Stomach smooth muscle (tissue), 2 donors: ENCODE measurements around the gene HAND2.
A peak's percentile ranks its signal among the peaks of the same experiment; 100 is the strongest.

Experiments
- H3K27ac ChIP-seq: one replicate; pipeline ENCODE4 v1.7.0; 2013; ENCODE audit warnings: mild to moderate bottlenecking, low read length, inconsistent platforms
- H3K27me3 ChIP-seq, 2 donors: one replicate each; pipeline ENCODE4 v1.7.0; 2013; ENCODE audit warnings: low read length in 2 of 2; ENCODE audit not compliant: insufficient read depth in 2 of 2, control insufficient read depth in 1 of 2
- H3K36me3 ChIP-seq, 2 donors: one replicate each; pipeline ENCODE4 v1.7.0; 2013; ENCODE audit warnings: low read length in 2 of 2; ENCODE audit not compliant: control insufficient read depth in 2 of 2, insufficient read depth in 2 of 2
- H3K4me1 ChIP-seq: one replicate; pipeline ENCODE4 v1.7.0; 2013; ENCODE audit warnings: low read length; ENCODE audit not compliant: control insufficient read depth, insufficient read depth
- H3K4me3 ChIP-seq, 2 donors: one replicate each; pipeline ENCODE4 v1.7.0; 2013; ENCODE audit warnings: low read length in 2 of 2
- H3K9ac ChIP-seq, 2 donors: one replicate each; pipeline ENCODE4 v1.7.0; 2013; ENCODE audit warnings: low read length in 2 of 2, mild to moderate bottlenecking in 1 of 2
- H3K9me3 ChIP-seq, 2 donors: one replicate each; pipeline ENCODE4 v1.7.0; 2013; ENCODE audit warnings: low read length in 2 of 2; ENCODE audit not compliant: control insufficient read depth in 2 of 2
- donor health status: healthy.
- donor health status: Pancreatic carcinoma.

The HAND2 gene

DNA sequence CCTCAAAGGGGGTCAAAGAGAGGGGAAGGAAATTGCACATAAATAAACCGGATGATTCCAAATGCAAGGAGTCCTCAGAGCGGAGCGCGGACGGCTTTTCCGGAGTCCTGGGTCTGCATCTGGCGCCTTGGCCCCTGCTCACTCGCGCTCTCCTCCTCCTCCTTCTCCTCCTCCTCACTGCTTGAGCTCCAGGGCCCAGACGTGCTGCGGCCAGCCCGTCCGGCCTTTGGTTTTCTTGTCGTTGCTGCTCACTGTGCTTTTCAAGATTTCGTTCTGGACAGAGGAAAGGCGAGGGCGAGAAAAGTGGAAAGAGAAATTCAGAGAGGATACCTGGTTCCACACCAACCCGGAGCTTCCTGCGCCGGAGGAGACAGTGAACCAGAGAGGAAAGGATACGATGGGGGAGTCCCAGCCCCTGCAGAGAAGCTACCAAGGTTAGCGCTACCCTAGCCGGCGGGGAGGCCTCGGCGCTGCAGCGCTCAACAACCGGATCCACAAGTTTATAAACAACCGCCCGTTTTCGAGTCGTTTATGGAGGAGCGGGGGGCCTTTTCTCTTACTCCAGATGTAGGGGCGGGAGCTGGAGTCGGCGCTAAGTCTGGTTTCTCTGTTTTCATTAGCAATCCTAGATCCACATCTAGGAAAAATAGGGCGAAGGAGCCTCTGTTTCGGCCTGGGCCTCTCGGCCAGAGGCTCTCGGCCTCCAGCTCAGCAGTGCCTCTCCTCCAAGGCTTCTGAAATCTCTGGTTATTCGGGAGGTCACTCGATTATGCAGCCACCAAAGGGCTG lies 2.7 kb downstream of the HAND2 start:
- Histone ChIP-seq H3K9me3 (no peaks in the 10 kb centered on the region), H3K27ac (peak overlapping the region; percentile 97), H3K4me1 (peaks cover 17% of the 10 kb centered on the region), H3K4me3 (peak overlapping the region; percentile 99), H3K27me3 (peaks cover 0 to under 1% of the 10 kb centered on the region in 2 donors), H3K9ac (peak overlapping the region; percentile 98 to 99), H3K36me3 (peaks cover 34 to 36% of the 10 kb centered on the region in 2 donors)

DNA sequence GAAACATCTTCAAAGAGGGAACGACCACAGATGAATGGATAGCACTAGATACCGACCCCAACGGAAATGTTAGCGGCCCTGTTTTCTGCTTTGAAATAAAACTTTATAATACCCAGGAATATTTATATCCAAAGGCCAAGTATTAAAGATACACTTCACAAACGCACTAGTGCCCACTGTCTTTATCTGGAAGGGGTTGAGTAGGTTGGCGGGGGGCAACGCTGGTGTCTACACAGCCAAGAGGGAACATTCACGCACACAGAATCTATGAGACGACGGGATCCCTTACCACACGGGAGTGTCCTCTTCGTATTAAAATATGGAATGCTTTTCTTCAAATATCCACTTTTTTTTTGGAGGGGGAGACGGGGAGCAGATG lies 3.3 kb downstream of the HAND2 start:
- peak overlapping the region; percentile 98 to 99 for H3K9ac ChIP-seq
- no peaks in the 10 kb centered on the region for H3K9me3 ChIP-seq
- peak overlapping the region; percentile 97 for H3K27ac ChIP-seq
- peaks cover 22% of the 10 kb centered on the region for H3K4me1 ChIP-seq
- H3K4me3 ChIP-seq = peak overlapping the region; percentile 99
- H3K27me3 ChIP-seq = no peaks in the 10 kb centered on the region
- H3K36me3 ChIP-seq = peaks cover 34 to 36% of the 10 kb centered on the region in 2 donors

DNA sequence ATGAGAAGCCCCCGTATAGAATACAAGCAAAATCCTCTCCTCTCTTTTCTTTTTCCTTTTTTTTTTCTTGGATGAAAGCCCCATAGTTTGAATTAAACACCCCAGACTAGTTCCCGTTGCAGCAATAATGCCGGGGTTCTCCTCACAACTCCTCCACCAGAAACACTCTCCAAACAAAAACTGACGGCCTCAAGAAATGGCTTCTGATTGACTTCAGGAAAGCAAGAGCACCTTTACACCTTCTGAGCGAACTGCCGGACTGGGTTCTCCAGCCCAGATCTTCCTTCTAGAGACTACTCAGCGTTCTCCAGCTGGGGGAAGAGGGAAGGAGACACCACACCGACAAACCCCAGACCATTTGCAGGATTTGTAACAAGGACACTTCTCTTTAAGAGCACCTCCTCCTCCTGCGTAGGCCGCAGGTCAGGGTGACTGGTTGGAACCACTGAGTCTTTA lies 4.0 kb downstream of the HAND2 start:
- peak overlapping the region; percentile 99 for H3K4me3 ChIP-seq

DNA sequence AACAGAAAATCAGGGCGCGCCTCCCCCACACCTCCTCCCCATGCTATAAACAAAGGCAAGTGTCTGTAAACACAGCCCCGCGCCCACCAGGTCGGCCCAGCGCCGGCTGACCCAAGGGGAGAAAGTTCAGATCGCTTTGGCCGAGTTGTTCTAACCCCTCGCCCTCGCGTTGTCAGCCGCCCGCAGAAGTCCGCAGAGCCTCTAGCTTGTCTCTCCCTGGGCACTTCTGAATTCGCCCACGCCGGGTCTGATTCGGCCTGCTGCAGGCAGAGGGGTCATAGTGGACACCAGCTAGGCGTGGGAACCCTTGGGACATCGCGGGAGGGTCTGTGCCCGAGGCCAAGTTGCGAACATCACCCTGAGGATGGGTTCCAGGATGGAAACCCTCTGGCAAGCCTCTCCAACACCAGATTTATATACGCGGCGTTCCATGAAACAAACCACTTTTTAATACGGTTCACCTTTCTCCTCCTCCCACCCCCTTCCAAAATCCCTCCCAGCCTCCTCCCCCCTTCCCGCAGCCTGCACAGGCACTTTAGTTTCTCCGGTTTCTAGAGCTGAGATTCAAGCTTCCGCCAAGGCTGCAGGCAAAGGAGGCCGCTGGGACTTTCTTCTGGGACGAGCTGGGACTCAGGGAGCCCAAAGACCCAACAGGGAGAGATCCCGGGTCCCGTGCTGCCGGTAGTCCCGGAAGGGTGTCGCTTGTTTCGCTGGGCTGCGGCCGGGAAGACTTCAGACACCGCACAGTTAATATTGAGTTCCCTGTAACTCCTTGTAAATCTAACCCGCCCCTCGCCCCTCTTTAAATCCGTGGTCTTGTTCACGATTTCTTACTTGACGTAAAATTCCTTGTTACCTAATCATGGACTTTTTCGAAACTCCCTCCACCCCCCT lies 4.7 kb downstream of the HAND2 start:
- Histone ChIP-seq H3K27ac (peak overlapping the region; percentile 97), H3K27me3 (no peaks in the 10 kb centered on the region), H3K4me1 (peaks cover 32% of the 10 kb centered on the region), H3K36me3 (peaks cover 34 to 36% of the 10 kb centered on the region in 2 donors), H3K9me3 (no peaks in the 10 kb centered on the region), H3K9ac (peak overlapping the region; percentile 98 to 99), H3K4me3 (peak overlapping the region; percentile 99)

More for the DNA sequence above, 4.0 kb downstream of the HAND2 start:
- peak overlapping the region; percentile 97 for H3K27ac ChIP-seq
- H3K36me3 ChIP-seq = peaks cover 34 to 36% of the 10 kb centered on the region in 2 donors
- H3K9me3 ChIP-seq = no peaks in the 10 kb centered on the region
- H3K27me3 ChIP-seq = no peaks in the 10 kb centered on the region
- peak overlapping the region; percentile 98 to 99 for H3K9ac ChIP-seq
- H3K4me1 ChIP-seq = peaks cover 29% of the 10 kb centered on the region

- Histone ChIP-seq H3K4me3 (peak overlapping the region; percentile 99), H3K9me3 (no peaks in the 10 kb centered on the region), H3K27me3 (no peaks in the 10 kb centered on the region), H3K9ac (peak overlapping the region; percentile 98 to 99), H3K4me1 (peaks cover 37% of the 10 kb centered on the region), H3K36me3 (peaks cover 34 to 36% of the 10 kb centered on the region in 2 donors), H3K27ac (peak overlapping the region; percentile 97)
Observed at GRCh38 chr4:173524218-173525117, 5.6 kb downstream of the HAND2 start.

GRCh38 chr4:173522951-173523395 lies 7.1 kb downstream of the HAND2 start:
- Histone ChIP-seq H3K4me3 (peak overlapping the region; percentile 99), H3K27me3 (no peaks in the 10 kb centered on the region), H3K36me3 (peaks cover 26 to 31% of the 10 kb centered on the region in 2 donors), H3K4me1 (peaks cover 42% of the 10 kb centered on the region), H3K27ac (peak overlapping the region; percentile 97), H3K9ac (peak overlapping the region; percentile 98 to 99), H3K9me3 (no peaks in the 10 kb centered on the region)

GRCh38 chr4:173522160-173522950 lies 7.7 kb downstream of the HAND2 start:
- no peaks in the 10 kb centered on the region for H3K27me3 ChIP-seq

GRCh38 chr4:173521467-173522159 lies 8.4 kb downstream of the HAND2 start:
- Histone ChIP-seq H3K27ac (peak overlapping the region; percentile 97), H3K9ac (peak overlapping the region; percentile 84 to 98), H3K4me1 (peaks cover 54% of the 10 kb centered on the region), H3K27me3 (no peaks in the 10 kb centered on the region), H3K9me3 (no peaks in the 10 kb centered on the region), H3K36me3 (peaks cover 14 to 17% of the 10 kb centered on the region in 2 donors), H3K4me3 (peak overlapping the region; percentile 99)

More at GRCh38 chr4:173522160-173522950, 7.7 kb downstream of the HAND2 start:
- peaks cover 21 to 24% of the 10 kb centered on the region in 2 donors for H3K36me3 ChIP-seq
- peak overlapping the region; percentile 99 for H3K4me3 ChIP-seq
- H3K4me1 ChIP-seq = peaks cover 47% of the 10 kb centered on the region
- H3K27ac ChIP-seq = peak overlapping the region; percentile 97
- peak overlapping the region; percentile 98 to 99 for H3K9ac ChIP-seq
- H3K9me3 ChIP-seq = no peaks in the 10 kb centered on the region

DNA sequence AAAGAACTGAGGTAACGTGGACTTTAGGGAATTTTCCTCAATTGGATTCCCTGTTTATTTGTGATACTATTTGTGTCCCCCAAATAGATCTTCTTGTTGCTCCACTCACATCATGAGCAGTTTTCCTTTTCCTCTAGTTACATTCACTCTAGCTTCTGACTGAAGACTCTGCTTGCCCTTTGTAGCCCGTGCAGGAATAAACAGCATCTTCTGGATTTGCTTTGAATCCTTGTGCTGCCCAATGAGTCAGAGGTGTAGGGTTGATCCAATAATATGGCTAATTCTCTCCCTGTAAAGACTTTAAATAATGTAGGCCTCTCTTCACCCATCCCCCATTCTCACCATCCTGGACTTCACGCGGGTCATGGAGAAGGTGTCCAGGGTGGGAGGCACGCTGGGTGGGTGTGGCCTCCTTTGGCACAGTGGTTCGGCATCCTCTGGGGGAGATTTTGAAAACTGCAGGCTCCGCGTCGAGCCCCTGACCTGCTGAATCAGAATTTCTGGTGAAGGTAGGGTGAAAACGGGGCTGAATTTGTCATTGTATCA lies 9.0 kb downstream of the HAND2 start:
- Histone ChIP-seq H3K9me3 (no peaks in the 10 kb centered on the region), H3K36me3 (peaks cover 11% of the 10 kb centered on the region in 2 donors), H3K4me1 (peaks cover 60% of the 10 kb centered on the region), H3K4me3 (peak overlapping the region; percentile 99), H3K9ac (peak overlapping the region; percentile 84 to 98), H3K27me3 (no peaks in the 10 kb centered on the region), H3K27ac (peak overlapping the region; percentile 97)
